Measurements from ENCODE around the gene PNMA6F. TPM values are rescaled to one million over a fixed set of nuclear protein-coding genes. Genes with fewer than 3 reads are reported as not detected.

PNMA6F gene
- total and polyA plus RNA-seq, 8 donors = not detected

- peaks cover 0 to 24% (median 12%) of the 10 kb centered on the region in 3 donors for H3K27me3 ChIP-seq
- TF ChIP-seq POLR2A (IDR thresholded peaks at IDR 0.05) (no peak), EP300 (IDR thresholded peaks at IDR 0.05) (no peak), POLR2AphosphoS5 (IDR thresholded peaks at IDR 0.05) (no peak)
- TF ChIP-seq, protein P1, sequence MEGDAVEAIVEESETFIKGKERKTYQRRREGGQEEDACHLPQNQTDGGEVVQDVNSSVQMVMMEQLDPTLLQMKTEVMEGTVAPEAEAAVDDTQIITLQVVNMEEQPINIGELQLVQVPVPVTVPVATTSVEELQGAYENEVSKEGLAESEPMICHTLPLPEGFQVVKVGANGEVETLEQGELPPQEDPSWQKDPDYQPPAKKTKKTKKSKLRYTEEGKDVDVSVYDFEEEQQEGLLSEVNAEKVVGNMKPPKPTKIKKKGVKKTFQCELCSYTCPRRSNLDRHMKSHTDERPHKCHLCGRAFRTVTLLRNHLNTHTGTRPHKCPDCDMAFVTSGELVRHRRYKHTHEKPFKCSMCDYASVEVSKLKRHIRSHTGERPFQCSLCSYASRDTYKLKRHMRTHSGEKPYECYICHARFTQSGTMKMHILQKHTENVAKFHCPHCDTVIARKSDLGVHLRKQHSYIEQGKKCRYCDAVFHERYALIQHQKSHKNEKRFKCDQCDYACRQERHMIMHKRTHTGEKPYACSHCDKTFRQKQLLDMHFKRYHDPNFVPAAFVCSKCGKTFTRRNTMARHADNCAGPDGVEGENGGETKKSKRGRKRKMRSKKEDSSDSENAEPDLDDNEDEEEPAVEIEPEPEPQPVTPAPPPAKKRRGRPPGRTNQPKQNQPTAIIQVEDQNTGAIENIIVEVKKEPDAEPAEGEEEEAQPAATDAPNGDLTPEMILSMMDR (IDR thresholded peaks at IDR 0.05) = no peak
- intact Hi-C loops (cut with DNase I; ENCODE audit: low total_unique reads) = no loop called here
- H3K27ac ChIP-seq = no peak overlapping the region
- H3K4me3 ChIP-seq = no peak overlapping the region
- H3K9me3 ChIP-seq = peaks cover 0 to 6% (median under 1%) of the 10 kb centered on the region in 4 donors
- no peak for DNase-seq
- no peaks in the 10 kb centered on the region for H3K36me3 ChIP-seq
- 69 to 80% (median 78%) methylated on average over 21 to 33 of the region's 33 CpGs for WGBS, 5 donors
- H3K4me1 ChIP-seq = no peaks in the 10 kb centered on the region
These were observed 2.1 kb downstream of the PNMA6F start for GRCh38 chrX:153319295-153320046.

- Histone ChIP-seq H3K4me1 (no peaks in the 10 kb centered on the region), H3K9me3 (peaks cover 0 to 6% (median 0%) of the 10 kb centered on the region in 4 donors), H3K27ac (no peak overlapping the region), H3K36me3 (no peaks in the 10 kb centered on the region), H3K4me3 (no peak overlapping the region), H3K27me3 (peaks cover 0 to 24% (median 12%) of the 10 kb centered on the region in 3 donors)
- intact Hi-C loops (cut with DNase I; ENCODE audit: low total_unique reads) = no loop called here
- no peak for TF ChIP-seq POLR2A (IDR thresholded peaks at IDR 0.05)
- no peak for TF ChIP-seq EP300 (IDR thresholded peaks at IDR 0.05)
- no peak for TF ChIP-seq POLR2AphosphoS5 (IDR thresholded peaks at IDR 0.05)
- TF ChIP-seq, protein P1 (IDR thresholded peaks at IDR 0.05) = no peak
- WGBS, 5 donors = 67 to 100% (median 80%) methylated on average over 1 to 7 of the region's 7 CpGs; no CpG with 5 or more reads in 1 of the 5 donors
- no peak for DNase-seq
These were observed 2.8 kb downstream of the PNMA6F start for GRCh38 chrX:153318811-153319210.

DNA sequence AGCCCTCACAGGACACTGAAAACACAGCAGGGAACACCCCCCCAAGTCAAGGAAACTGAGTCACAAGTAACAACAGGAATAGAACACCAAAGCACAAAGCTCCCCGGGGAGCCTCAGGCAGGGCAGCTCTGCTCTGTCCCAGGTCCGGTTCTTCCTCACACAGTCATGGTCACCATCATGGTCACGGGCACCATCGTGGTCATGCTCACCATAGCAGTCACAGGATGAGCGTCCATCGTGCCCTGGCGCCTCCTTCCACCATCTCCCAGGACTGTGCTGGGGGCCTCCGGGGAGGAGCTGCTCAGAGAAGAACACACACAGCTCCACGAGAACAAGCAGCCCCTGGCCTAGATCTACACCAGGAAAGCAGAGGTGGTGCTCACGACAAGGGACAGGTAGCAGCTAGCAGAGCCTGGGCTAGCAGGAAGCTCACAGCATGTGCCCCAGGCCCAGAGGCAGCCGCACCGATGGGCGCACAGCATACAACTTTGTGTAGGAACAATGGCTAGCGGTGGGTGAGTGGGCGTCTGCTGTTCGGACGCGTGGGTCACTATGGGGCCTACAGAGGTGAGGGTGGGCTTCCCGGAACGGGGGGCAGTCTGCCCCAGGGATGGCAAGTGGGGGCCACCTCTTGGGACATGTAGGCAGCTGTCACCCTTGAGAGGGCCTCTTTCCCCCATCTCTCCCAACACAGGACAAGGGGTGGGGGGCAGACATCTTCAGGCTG, 3.4 kb downstream of the PNMA6F start:
- Histone ChIP-seq H3K27me3 (peaks cover 0 to 24% (median 12%) of the 10 kb centered on the region in 3 donors), H3K9me3 (peaks cover 0 to 6% (median 0%) of the 10 kb centered on the region in 4 donors), H3K4me1 (no peaks in the 10 kb centered on the region), H3K4me3 (no peak overlapping the region), H3K36me3 (no peaks in the 10 kb centered on the region), H3K27ac (no peak overlapping the region)
- TF ChIP-seq, protein P1 (IDR thresholded peaks at IDR 0.05) = no peak
- no peak for TF ChIP-seq EP300 (IDR thresholded peaks at IDR 0.05)
- TF ChIP-seq POLR2A (IDR thresholded peaks at IDR 0.05) = no peak
- TF ChIP-seq POLR2AphosphoS5 (IDR thresholded peaks at IDR 0.05) = no peak
- no peak for DNase-seq
- intact Hi-C loops (cut with DNase I; ENCODE audit: low total_unique reads) = no loop called here
- 83 to 93% (median 91%) methylated on average over 8 to 20 of the region's 20 CpGs for WGBS, 5 donors

DNA sequence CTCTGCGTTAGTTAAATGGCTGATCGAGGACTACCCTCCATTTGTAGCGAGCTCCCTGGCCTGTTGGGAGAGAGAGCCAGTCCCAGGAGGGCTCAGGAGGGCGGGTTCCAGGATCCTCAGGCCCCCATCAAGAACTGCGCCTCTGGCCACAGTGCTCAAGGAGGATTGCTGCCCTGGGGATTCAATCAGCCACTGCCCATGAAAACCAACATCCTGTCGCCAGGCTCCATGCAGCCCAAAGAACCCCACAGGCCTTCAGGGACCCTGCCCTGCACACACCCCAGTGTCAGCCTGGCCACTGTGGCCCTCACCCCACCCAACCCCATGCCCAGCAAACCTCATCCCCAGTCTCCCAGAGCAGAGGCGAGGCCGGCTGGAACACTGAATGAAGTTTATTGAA, 4.3 kb downstream of the PNMA6F start:
- Histone ChIP-seq H3K4me1 (no peaks in the 10 kb centered on the region), H3K4me3 (no peak overlapping the region), H3K9me3 (peaks cover 0 to 6% (median 0%) of the 10 kb centered on the region in 4 donors), H3K27me3 (peaks cover 0 to 24% (median 12%) of the 10 kb centered on the region in 3 donors), H3K27ac (no peak overlapping the region), H3K36me3 (no peaks in the 10 kb centered on the region)
- intact Hi-C loops (cut with DNase I; ENCODE audit: low total_unique reads) = no loop called here
- DNase-seq = no peak
- WGBS, 5 donors = 78 to 96% (median 84%) methylated on average over 4 to 8 of the region's 8 CpGs
- no peak for TF ChIP-seq POLR2A (IDR thresholded peaks at IDR 0.05)
- no peak for TF ChIP-seq EP300 (IDR thresholded peaks at IDR 0.05)
- no peak for TF ChIP-seq POLR2AphosphoS5 (IDR thresholded peaks at IDR 0.05)
- TF ChIP-seq, protein P1 (IDR thresholded peaks at IDR 0.05) = no peak

Data from stomach (tissue), 9 donors.